A549 (cell line): ENCODE data around the gene ZFHX3.

ENCODE experiments used
- CBX2 ChIP-seq: fragments of 200-600 bp; sonication (generic); IDR thresholded peaks from 2 replicates; pipeline ENCODE4 v1.6.1; 2016; ENCODE audit warnings: low read depth, mild to moderate bottlenecking, borderline replicate concordance
- HOXB13 ChIP-seq: fragments of 250-450 bp; sonication (Bioruptor Pico); IDR thresholded peaks from 2 replicates; pipeline ENCODE4 v1.5.0; 2020; ENCODE audit warnings: low read depth, mild to moderate bottlenecking, moderate library complexity
- TF ChIP-seq, protein P1 (sequence below): fragments of >200 bp; sonication (Bioruptor Twin); formaldehyde crosslinking; IDR thresholded peaks from 2 replicates; pipeline ENCODE4 v1.6.1; 2016

DNA sequence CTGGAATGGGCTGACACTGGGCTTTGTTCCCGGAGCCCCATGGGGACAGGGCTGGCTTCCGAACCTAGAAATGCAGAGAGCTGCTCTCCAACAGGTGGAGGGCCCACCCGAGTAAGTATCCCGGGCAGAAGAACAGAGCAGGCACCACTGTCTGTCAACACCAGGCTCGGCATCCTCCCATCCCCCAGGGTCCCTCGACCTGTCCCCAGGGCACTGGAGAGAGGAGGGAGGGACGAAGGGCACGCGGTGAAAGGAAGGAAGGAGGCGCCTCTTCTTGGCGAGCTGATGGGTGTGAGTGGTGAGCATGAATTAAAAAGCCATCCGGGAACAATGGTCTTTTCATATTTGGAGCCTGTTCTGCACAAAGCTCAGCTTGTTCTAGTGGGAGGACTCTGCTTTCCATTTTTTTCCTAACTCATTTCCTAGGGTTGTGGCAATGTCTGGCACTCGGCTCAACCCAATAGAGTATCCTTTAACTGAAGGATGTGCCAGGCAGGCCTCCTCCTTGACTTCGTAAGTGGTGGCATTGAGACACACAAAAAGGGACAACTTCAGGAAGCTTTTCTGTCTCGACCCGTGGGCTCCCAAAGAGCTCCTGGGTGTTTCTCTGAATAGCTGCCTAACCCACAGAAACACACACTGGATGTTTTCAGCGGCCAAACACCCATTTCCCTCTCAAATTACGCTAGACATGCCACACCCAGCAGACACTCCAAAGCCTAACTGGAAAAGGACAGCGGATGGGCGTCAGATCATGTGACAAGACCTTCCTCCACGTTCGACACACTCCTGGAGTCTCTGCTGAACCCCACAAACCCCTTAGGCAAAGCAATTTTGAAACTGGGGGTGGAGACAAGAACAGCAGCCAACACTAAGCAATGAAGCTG, 47.7 kb downstream of the ZFHX3 start:
- TF ChIP-seq HOXB13, result no peak
- TF ChIP-seq, protein P1, sequence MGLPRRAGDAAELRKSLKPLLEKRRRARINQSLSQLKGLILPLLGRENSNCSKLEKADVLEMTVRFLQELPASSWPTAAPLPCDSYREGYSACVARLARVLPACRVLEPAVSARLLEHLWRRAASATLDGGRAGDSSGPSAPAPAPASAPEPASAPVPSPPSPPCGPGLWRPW, result no peak
- no peak for TF ChIP-seq CBX2
